Testis (tissue), 2 donors: ENCODE data around the gene GMCL2.

Source experiments
- POLR2A ChIP-seq: fragments of 450-650 bp; IDR thresholded peaks from one replicate; pipeline ENCODE4 v1.6.1; 2017; ENCODE audit warnings: antibody characterized with exemption, mild to moderate bottlenecking, moderate library complexity
- TF ChIP-seq, protein P1 (sequence below), 3 experiments: fragments of 450-650 bp in 2 of 3; fragments of 200-600 bp in 1 of 3; sonication (generic) in 1 of 3; IDR thresholded peaks; one replicate each; pipeline ENCODE4 v1.5.1; 2016 to 2019; ENCODE audit warnings: antibody characterized with exemption in 3 of 3, mild to moderate bottlenecking in 2 of 3, moderate library complexity in 1 of 3

DNA sequence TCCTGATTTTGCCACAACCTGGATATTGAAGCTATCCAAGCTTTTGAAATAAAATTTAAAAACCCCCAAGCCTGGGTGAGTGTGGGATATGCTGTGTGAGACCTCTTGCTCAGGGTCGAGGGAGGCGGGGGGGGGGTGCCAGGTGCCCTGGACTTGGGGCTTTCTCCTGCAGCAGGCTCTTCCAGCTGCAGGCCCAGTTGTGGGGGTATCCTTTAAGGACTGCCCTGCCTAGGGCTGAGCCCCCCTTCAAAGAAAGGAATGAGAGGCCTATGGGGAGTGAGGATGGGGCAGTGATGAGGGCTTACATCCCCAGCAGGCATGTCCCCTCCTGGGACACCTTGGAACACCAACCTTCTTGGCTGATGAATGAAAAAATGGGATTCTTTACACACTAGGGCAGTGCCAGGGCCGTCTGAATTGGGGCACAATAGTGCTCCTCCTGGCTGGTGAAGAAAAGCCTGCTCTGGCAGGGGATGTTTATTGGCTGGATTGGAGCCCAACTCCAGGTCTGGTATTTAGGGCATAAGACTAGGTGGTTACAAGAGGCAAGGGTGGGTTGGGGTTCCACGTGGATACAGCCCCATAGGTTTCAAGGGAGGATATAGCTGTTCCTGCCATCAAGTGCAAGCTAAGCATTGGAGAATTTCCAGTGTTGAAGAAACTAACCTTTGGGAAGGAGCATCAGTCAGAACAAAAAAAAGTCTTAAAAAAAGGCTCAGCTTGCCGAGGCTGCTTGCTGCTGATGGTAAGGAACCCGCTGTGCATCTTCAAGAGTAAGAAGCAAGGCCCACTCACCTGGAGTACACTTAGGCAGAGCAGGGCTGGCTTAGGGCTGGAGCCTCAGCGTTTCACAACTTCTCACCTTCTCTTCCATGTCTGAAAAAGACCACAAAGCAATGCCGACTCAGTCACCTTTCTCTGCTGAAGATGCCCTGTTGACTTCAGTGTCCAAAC lies 24.2 kb upstream of the GMCL2 start:
- TF ChIP-seq, protein P1, sequence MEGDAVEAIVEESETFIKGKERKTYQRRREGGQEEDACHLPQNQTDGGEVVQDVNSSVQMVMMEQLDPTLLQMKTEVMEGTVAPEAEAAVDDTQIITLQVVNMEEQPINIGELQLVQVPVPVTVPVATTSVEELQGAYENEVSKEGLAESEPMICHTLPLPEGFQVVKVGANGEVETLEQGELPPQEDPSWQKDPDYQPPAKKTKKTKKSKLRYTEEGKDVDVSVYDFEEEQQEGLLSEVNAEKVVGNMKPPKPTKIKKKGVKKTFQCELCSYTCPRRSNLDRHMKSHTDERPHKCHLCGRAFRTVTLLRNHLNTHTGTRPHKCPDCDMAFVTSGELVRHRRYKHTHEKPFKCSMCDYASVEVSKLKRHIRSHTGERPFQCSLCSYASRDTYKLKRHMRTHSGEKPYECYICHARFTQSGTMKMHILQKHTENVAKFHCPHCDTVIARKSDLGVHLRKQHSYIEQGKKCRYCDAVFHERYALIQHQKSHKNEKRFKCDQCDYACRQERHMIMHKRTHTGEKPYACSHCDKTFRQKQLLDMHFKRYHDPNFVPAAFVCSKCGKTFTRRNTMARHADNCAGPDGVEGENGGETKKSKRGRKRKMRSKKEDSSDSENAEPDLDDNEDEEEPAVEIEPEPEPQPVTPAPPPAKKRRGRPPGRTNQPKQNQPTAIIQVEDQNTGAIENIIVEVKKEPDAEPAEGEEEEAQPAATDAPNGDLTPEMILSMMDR (IDR thresholded peaks at IDR 0.05), result no peak
- no peak for TF ChIP-seq POLR2A
